GM19468 (cell line): ENCODE results near the gene MPND.

Experiments
- ATAC-seq: cut with Tn5 transposase; IDR thresholded peaks from one replicate; pipeline ENCODE4 v1.9.1; 2021; ENCODE audit warnings: mild to moderate bottlenecking, moderate library complexity, moderate number of reproducible peaks; ENCODE audit not compliant: unreplicated experiment; ENCODE audit errors: extremely low read depth

The MPND gene

DNA sequence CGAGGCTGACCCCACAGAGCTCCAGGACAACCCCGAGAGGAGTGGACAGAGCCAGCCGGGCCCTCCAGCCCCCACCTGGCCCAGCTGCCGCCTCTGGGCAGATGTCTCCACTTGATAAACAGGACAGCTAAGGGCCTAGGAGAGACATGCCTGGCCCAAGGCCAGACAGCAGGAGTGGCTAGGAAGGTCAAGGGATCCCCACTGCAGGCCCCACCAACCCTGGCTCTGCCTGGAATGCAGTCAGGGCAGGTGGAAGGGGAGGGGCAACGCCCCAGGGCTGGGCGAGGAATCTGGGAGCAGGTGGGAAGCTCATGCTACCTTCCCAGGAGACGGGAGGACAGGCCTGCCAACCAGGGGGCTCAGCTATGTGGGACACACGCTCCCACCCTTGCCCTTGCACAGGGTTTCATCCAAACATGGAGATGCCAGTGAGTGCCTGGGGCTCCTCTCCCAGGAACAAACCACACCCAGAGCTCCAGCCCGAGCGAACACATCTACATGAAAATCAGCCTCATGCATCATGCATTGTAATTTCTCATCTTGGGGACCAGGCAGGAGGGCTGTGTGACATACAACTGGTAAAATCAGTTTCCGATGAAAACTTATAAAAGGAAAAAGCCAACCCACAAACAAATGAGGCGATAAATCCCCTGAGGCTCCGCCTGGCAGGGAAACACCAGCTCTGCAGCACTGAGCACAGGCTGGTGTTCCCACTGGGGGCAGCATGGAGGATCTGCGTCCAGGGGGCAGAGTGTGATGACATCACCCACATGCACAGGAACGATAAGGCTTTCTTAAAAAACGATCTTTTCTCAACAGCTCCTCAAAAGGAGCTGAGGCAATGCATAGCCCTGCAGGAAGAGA is 32.0 kb downstream of the MPND start:
- ATAC-seq = no peak

DNA sequence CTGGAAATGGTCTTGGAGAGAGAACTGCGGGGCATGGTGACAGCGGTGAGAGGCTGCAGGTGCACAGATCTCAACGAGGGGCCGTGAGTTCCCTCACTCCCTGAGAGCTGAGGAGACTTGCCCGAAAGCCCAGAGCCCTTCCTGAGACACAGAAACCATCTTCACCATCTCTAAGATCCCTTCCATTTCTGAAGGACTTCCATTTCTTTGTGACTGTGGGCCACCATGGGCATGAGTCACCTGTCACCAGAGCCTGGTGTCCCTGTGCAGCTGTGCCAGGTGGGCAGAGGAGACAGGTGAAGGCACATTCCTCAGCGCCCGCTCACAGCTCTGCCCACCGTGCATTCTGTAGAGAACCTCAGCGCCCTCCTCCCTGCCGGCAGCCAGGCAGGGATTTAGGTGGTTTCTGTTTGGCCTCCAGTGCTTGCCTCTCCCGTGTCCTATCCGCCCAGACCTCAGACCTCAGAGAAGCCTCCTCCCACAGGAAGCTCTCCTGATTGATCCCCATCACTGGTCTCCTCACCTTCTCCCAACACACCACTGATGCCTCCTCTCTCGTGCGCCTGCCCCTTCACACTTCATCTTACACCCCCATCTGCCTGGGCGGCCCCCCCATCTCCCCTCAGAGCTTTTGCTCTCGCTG is 32.8 kb downstream of the MPND start:
- ATAC-seq = no peak

DNA sequence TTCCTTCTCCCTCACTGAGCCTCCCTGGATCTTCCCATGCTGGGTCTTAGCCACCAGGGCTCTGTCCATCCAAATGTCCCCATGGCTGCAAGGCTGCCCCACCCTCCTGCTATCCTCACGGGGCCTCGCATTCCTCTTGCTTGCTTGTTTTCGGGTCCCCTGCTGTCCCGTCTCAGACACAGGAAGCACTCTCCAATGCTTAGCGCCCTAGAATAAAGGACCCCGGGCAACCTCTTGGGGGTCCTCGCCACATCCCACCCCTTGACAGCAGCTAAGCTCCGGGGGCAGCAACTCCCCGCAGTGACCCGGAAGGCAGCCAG is 33.3 kb downstream of the MPND start:
- ATAC-seq = no peak

DNA sequence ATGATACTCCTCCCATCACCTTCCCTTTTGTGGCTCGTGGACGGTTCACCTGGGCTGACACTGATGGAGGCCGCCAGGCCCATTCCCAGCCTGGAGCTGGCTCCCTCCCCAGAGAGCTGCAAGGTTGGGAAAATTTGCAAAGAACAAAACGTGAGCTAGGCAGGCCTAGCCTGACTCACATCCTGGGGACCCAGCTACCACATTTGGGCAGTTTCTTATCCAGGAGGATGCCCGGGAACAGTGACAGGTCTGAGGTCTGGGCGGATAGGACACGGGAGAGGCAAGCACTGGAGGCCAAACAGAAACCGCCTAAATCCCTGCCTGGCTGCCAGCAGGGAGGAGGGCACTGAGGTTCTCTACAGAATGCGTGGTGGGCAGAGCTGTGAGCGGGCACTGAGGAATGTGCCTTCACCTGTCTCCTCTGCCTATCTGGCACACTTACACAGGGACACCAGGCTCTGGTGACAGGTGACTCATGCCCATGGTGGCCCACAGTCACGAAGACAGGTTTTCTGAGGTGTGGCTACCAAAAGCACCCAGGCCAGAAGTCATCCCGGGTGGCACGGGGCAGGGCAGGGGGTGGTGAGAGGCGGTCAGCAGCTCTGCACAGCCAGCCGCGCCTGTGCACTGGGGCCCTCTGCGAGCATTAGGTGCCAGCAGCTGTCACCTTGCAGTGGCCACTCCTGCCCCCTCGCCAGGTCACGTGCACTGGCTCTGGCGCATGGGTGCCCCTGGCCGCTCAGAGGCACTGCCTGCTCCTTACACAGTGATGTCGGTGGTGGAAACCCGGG is 33.8 kb downstream of the MPND start:
- no peak for ATAC-seq

DNA sequence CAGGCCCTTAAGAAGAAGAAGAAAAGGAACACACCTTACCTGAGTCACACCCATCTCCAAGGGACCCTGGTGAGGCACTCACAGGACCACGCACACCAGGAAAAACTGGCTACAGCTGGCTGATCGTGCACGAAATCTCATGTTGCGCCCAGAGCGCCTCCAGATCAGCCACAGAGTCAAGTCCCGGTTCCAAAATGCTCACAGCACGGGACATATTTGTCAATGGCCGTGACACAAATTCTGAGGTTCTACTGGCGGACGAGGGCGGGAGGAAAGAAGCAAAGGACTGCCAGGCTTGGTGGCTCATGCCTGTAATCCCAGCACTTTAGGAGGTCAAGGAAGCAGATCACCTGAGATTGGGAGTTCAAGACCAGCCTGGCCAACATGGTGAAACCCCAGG is 35.5 kb downstream of the MPND start:
- ATAC-seq = no peak

DNA sequence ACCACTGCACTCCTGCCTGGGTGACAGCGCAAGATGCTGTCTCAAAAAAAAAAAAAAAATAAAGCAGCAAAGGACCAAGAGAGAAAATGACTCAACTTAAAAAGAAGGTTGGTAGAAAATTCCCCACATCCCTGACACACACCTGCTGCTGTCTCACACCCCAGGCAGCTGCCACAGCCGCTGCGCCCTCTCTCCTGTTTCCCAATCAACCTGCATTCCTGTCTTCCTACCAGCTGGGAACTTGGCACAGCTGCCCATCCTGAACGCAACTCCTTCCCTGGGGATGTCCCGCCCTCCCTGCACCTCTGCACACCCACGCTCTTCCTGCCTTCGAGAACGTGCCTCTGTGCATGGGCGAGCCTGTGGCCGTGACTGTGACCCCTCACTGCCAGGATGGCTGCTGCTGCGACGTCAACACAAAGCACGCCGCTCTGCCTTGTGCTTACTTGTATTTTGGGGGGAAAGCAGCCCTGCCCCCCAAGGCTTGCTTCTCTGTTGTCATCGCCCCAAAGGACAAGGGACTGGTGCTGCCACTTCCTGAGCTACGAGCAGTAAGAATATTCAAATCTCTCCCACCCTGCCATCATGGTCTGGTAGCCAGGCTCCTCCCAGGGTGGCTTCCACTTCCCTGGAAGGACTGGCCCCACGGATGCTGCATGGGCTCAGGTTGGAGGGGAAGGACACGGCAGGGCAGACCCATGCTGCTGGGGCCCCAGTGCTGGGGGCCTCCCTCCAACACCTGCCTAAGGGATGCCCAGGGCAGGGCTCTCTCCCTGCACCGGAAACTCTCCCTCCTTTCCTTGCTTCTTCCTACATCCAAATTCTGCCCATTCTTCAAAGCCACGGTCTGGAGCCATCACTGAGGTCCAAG is 36.3 kb downstream of the MPND start:
- ATAC-seq = no peak

DNA sequence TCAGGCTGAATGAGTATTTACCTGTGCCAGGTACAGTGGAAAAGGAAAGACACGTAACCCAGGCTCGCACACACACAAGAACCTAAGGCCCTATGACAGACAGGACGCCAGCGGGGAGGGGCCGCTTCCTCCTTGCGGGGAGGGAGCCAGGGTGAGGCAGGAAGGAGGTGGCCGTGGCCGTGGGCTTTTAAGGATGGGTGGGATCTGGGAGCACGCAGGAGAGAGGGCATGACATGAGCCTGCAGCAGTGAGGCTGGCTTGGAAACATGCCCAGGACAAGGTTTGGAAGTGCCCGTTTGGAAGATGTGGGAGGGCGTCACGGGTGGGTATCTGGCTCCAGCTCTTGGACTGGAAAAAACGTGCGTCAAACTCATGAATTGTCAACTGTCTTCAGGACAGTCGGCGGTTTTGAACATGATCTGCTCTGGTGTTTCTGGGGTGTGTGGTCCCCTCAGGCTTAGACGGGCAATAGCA is 36.9 kb downstream of the MPND start:
- ATAC-seq = no peak

DNA sequence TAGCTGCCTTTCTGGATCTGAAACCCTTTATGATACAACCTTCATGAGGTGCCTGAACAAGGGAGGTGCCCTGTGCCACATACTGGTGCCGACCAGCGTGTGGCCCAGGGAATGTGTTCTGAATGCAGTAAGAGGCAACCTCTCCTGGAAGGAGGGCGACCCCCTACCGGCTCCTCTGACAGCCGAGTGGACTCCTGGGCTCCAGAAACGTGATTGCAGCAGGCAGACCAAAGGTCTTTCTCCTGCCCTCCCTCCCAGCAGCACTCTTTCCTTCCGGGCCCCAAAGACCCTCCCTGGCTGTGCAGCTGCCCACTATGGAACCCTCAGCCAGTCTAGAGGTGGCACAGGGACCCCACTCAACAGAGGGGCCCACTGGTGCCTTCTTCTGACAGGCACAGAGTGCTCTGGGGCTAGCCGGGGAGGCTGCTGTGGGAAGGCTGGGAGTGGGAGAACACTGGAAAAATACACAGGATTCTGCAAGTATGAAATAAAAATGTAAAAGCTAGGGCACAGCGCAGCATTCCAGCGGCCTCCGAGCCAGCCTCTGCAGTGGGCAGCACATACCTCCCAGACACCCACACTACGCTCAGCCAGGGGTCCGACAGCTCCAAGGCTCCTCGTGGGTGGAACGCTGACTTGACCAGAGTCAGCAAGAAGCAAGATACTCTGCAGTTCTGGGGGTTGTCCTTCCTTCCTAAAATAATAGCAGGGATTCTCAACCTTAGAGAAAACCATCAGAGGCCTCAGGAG is 42.1 kb downstream of the MPND start:
- no peak for ATAC-seq

DNA sequence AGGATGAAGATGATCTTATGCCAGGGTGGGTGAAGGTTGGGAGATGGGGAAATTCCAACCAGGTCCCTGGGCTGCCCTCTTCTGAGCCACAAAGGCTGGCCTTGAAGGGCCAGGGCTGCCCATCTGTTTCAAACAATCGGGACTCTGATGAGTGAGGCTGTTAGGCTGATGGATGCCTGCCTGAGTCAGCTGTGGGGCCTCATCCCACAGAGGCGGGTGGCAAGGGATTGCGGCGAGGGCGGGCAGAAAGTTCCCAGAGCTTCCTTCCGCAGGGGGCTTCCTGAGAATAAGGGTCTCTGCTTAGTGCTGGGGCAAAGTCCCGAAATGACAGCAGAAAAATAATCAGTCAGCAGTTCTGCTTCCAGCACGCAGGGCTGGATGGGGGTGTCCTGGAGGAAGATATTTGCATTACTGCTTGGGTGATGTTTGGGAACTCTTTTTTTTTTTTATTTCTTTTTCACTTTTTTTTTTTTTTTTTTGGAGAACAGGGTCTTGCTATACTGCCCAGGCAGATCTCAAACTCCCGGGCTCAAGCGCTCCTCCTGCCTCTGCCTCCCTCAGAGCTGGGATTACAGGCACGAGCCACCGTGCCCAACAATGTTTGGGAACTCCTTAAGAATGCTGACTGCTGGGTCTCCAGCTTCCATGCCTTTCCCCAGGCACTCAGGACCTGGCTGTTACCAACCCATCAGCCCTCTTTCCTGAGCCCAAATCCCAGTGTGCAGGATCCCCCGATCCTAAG is 42.9 kb downstream of the MPND start:
- ATAC-seq = no peak

DNA sequence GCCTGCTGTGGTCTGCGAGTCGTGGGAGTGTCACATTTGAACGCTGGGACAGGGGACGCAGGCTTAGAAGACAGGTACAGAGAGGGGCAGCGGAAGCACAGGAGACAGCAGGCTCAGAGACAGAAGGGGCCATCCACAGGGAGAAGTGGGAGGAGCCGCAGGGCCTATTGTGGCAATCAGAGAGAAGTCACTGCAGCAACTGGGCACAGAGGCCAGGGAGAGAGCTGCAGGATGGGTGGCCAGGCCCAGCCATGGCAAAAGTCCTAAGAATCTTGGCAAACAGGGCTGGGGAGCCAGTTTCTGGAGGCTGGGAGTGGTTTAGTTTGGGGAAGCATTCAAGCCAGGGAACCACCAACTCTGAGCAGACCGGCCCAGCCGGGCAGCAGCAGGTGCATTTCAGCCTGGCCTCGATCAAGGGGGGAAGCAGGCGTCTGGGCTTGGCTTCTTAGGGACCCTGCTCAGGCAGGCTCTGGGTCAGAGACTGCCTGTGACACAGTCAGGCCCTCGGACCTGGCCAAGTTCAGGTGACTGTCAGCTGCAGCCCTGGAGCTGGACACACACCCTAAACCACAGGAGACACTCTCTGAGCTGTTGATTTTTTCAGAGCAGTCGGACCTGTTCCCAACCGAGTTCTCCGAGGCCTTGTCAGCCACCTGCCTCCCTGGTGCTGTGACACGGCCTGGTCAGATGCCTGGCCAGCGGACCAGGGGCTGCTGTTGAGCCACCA is 45.1 kb downstream of the MPND start:
- ATAC-seq = no peak

DNA sequence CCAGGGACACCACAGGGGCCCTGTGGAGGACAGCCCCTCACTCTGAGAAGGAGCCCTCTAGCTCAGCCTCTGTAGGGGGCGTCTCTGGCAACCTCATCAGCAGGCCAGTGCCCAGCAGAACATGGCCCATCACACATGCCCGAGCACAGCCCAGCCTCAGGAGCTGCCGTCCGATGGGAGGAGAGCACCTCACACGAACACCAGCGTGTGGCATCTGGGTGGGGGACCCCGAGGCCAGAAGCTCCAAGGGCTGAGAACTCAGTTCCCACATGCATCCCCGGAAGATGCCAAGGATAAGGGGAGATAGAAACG is 45.7 kb downstream of the MPND start:
- no peak for ATAC-seq

DNA sequence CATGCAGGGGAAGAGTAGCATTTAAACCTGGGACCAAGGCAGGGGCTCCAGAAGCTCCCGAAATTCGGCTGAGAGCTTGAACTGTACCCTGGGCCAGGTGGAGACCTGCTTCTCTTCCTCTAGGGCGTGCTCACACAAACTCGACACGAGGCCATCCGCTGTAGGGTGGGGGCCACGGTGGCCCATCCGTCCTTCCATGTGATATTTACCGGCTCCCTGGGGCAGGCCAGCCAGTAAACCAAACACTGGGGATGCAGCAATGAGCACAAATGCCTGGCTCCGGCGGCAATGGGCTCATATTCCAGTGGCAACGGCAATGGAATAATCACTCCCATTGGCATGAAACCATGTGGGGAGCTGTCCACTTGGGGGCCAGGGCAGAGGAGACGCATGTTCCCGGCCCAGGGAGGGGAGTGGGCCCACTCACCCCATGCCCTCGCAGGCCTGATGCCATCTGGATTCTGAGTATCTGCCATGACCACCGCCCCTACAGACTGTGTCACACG is 46.2 kb downstream of the MPND start:
- ATAC-seq = no peak

DNA sequence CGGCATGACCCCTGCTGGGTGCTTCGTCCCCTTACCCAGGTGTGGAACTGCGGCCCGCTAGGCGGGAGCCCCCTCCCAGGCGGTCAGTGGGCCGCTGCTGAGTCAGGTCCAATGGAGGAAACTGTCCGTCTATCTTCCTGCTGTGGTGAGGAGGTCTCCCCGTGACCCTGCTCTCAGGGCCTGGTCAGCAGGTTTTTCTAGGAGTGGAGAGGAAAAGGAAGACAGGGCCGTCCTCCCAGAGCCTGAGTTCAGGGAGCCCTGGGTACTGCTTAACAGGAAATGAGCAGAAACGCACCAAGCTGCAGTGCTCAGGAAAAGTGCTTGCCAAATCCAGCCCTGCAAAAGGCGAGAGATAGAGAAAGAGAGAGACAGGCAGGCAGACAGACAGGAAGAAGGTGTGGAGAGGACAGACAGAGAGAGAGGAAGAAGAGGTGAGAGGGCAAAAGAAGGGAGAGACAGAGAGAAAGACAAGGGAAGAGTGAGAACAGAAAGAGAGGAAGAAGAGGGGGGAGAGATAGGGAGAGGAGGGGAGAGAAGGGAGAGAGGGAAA is 46.7 kb downstream of the MPND start:
- no peak for ATAC-seq

DNA sequence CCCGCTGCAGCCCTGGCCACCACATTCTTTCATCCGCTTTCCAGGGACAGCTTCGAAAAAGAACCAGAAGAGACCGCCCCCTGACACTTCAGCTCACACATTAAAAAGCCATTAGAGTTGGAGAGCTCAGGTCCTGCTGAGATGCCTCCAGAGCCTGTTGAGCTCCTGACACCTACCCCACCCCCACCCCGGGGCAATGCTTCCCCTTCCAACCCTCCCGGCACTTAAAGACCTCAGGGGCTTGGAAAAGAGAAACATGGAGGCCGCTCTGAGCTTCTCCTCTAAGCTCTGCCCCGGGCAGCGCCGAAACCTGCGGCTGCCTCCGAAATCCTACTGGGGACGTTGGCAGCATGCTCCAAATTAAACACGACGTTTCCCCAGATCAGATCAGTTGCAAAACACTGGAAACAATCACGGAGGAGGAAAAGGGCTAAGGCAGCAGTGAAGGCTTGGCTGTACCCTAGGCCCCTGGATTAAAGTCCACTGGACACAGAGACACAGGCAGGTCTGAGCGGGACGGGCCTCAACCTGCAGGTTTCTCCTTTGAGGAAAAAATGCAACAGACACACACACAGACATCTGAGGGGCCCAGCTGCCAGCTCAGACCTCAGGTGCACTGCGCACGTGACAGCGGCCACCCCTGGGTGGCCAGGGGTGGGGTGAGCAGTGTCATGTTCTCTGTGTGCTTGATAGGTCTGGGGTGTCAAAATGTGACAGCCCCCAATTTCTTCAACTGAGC is 47.4 kb downstream of the MPND start:
- ATAC-seq = no peak

DNA sequence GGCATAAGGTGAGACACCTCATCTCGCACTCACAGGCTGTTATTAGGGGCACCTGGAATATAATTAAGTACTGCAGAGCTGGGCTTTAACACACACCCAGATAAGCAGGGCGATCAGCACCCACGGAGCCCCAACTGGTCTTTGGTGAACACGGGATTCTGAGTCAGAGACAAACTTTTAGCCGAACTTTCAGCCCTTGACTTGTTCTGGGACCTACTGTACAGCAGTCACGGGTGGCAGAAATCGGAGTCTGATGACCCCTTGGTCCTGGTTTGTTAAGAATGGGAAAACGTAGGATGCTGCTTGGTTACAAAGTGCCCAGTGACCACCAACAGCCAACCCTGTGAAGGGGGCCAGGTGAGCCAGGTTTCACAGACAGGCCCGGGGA is 47.9 kb downstream of the MPND start:
- no peak for ATAC-seq

DNA sequence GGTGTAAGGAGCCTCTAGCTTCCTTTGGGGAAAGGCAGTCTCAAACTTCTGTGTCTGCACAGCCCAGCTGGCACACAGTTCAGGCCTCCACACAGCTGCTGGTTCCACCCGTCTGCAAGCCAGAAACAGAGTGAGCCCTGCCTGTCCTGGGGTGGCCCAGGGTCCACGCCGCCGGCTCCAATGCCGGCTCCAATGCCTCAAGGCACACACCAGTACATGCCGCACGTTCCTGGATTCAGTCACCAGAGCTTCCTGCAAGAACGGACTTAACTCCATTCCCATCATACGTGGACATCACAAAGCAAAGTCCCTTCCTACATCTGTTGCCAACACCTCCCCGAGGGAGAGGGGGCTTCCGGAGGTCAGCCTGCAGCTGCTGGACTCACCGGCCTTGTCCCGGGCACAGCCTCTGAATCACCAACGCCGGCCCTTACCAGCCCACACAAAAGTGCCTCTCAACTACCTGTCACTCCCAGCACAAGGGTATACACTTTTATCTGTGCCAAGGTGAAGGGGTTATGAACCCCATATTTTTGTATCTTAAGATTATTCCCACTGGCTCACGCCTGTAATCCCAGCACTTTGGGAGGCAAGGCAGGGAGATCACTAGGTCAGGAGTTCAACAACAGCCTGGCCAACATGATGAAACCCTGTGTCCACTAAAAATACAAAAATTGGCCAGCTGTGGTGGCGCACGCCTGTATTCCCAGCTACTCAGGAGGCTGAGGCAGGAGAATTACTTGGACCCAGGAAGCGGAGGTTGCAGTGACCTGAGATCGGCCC is 48.5 kb downstream of the MPND start:
- no peak for ATAC-seq
